Vagina (tissue), 2 donors: ENCODE measurements around the gene RCAN2.

Source experiments
- POLR2A ChIP-seq, 2 donors: fragments of 450-650 bp; IDR thresholded peaks; one replicate each; pipeline ENCODE4 v1.6.1; 2017; ENCODE audit warnings: antibody characterized with exemption in 2 of 2, mild to moderate bottlenecking in 2 of 2, moderate library complexity in 2 of 2
- POLR2AphosphoS5 ChIP-seq, 2 donors: sonication (generic); formaldehyde crosslinking; IDR thresholded peaks; one replicate each; pipeline ENCODE4 v1.9.0; 2017; ENCODE audit warnings: antibody characterized with exemption in 2 of 2, mild to moderate bottlenecking in 2 of 2, low read depth in 1 of 2; ENCODE audit not compliant: insufficient read depth in 1 of 2
- TF ChIP-seq, protein P1 (sequence below), 3 experiments: fragments of 450-650 bp in 2 of 3; fragments of 200-600 bp in 1 of 3; sonication (generic) in 1 of 3; IDR thresholded peaks; one replicate each; pipeline ENCODE4 v1.5.1; 2017 to 2019; ENCODE audit warnings: antibody characterized with exemption in 3 of 3, mild to moderate bottlenecking in 2 of 3, moderate library complexity in 2 of 3

- TF ChIP-seq, protein P1, sequence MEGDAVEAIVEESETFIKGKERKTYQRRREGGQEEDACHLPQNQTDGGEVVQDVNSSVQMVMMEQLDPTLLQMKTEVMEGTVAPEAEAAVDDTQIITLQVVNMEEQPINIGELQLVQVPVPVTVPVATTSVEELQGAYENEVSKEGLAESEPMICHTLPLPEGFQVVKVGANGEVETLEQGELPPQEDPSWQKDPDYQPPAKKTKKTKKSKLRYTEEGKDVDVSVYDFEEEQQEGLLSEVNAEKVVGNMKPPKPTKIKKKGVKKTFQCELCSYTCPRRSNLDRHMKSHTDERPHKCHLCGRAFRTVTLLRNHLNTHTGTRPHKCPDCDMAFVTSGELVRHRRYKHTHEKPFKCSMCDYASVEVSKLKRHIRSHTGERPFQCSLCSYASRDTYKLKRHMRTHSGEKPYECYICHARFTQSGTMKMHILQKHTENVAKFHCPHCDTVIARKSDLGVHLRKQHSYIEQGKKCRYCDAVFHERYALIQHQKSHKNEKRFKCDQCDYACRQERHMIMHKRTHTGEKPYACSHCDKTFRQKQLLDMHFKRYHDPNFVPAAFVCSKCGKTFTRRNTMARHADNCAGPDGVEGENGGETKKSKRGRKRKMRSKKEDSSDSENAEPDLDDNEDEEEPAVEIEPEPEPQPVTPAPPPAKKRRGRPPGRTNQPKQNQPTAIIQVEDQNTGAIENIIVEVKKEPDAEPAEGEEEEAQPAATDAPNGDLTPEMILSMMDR (IDR thresholded peaks at IDR 0.05) = no peak
- no peak for TF ChIP-seq POLR2A (IDR thresholded peaks at IDR 0.05)
- TF ChIP-seq POLR2AphosphoS5 (IDR thresholded peaks at IDR 0.05; ENCODE audit: insufficient read depth in 1 of 2, low read depth in 1 of 2) = no peak
Observed at GRCh38 chr6:46484081-46484820, 7.0 kb downstream of the RCAN2 start.
